H1 (cell line): ENCODE data around the gene SLC35F1. TPM values are rescaled to one million over a fixed set of nuclear protein-coding genes. Genes with fewer than 3 reads are reported as not detected.

Experiments used
- CBX5 ChIP-seq: fragments of 300-800, 300-1000 bp; sonication (generic); IDR thresholded peaks from 2 replicates; pipeline ENCODE4 v1.7.1; 2016; ENCODE audit warnings: antibody characterized with exemption, low read length, low read depth
- NANOG ChIP-seq: IDR thresholded peaks from 2 replicates; pipeline ENCODE4 v1.6.1; 2011; ENCODE audit warnings: low read length, low read depth, mild to moderate bottlenecking, inconsistent platforms; ENCODE audit not compliant: insufficient read depth, poor library complexity, severe bottlenecking
- RFX5 ChIP-seq: IDR thresholded peaks from 2 replicates; pipeline ENCODE4 v1.6.1; 2011; ENCODE audit warnings: low read depth, low read length, improper control_type of control experiment, borderline replicate concordance
- TBP ChIP-seq: IDR thresholded peaks from 2 replicates; pipeline ENCODE4 v1.6.1; 2011; ENCODE audit warnings: low read depth, low read length, improper control_type of control experiment
- ZNF274 ChIP-seq: IDR thresholded peaks from 2 replicates; pipeline ENCODE4 v1.7.0; 2012; ENCODE audit warnings: low read length, borderline replicate concordance; ENCODE audit errors: extremely low read depth
- polyA plus RNA-seq, 7 experiments: library from polyadenylated mRNA; depleted of rRNA in 3 of 7; stranded (reverse) in 5 of 7; unstranded in 2 of 7; fragments of >200 nt in 5 of 7; fragments of 200-250 nt in 2 of 7; gene quantifications; 1 replicate in 5 of 7; 2 replicates in 1 of 7; 4 replicates in 1 of 7; pipeline versions ENCODE4 v1.2.1 to v1.2.3, GENCODE V29; 2011 to 2013; ENCODE audit warnings: missing spikeins in 2 of 7, mixed read lengths in 2 of 7
- total RNA-seq: library from RNA; stranded (reverse); fragmentation: NEBNext Ultra II Directional; extraction: Animal tissue kit (Norgen Biotek cat#: 25700); gene quantifications from 2 replicates; pipeline ENCODE4 v1.2.1, GENCODE V29; 2021

The SLC35F1 gene
- total and polyA plus RNA-seq, 2 of the 8 experiments (the other 6 are each of a cell fraction or from before 2014, with no cell fraction given): 7.0 to 10.0 TPM

GRCh38 chr6:117917176-117917575 lies 10.1 kb downstream of the SLC35F1 start (continued):
- TF ChIP-seq CBX5: no peak
- TF ChIP-seq NANOG: no peak
- TF ChIP-seq ZNF274: no peak
- no peak for TF ChIP-seq RFX5
- TF ChIP-seq TBP: no peak
